Neural cell (in vitro differentiated cells): ENCODE measurements around the gene TFE3. TPM values are rescaled to one million over a fixed set of nuclear protein-coding genes. Genes with fewer than 3 reads are reported as not detected.

Experiments used
- H2AFZ ChIP-seq: fragments of 200-600, 300-800 bp; sonication (generic), shearing (Covaris generic); 2 replicates; pipeline ENCODE4 v1.6.0; 2014; ENCODE audit warnings: low read depth, mild to moderate bottlenecking, antibody characterized with exemption, low read length, moderate library complexity
- H3F3A ChIP-seq: fragments of 200-600 bp; shearing (Covaris generic); 2 replicates; pipeline ENCODE4 v1.6.1; 2016; ENCODE audit warnings: mild to moderate bottlenecking, moderate library complexity, mixed read lengths, antibody characterized with exemption, low read length; ENCODE audit not compliant: insufficient read depth, poor library complexity, severe bottlenecking
- H3K27ac ChIP-seq: fragments of 200-600, 300-800 bp; sonication (generic), shearing (Covaris generic); 2 replicates; pipeline ENCODE4 v1.5.1; 2014; ENCODE audit warnings: mild to moderate bottlenecking, low read length, moderate library complexity
- H3K27me3 ChIP-seq: fragments of 300-800, 200-600 bp; sonication (generic), shearing (Covaris generic); 2 replicates; pipeline ENCODE4 v1.6.0; 2014; ENCODE audit warnings: mild to moderate bottlenecking, low read depth, low read length, moderate library complexity; ENCODE audit not compliant: insufficient read depth
- H3K36me3 ChIP-seq: fragments of 300-800, 200-600 bp; sonication (generic), shearing (Covaris generic); 2 replicates; pipeline ENCODE4 v1.5.1; 2014; ENCODE audit warnings: mild to moderate bottlenecking, antibody characterized with exemption, low read length, moderate library complexity; ENCODE audit not compliant: insufficient read depth
- H3K4me2 ChIP-seq: fragments of 300-800, 200-600 bp; sonication (generic), shearing (Covaris generic); 2 replicates; pipeline ENCODE4 v1.6.0; 2014; ENCODE audit warnings: mild to moderate bottlenecking, low read length
- H3K4me3 ChIP-seq: fragments of 300-800, 200-600 bp; sonication (generic), shearing (Covaris generic); 2 replicates; pipeline ENCODE4 v1.5.1; 2014; ENCODE audit warnings: mild to moderate bottlenecking, low read length, moderate library complexity
- H3K79me2 ChIP-seq: fragments of 200-600 bp; shearing (Covaris generic); replicated peaks from 2 replicates; pipeline ENCODE4 v1.6.0; 2014; ENCODE audit warnings: mild to moderate bottlenecking, low read length, moderate library complexity; ENCODE audit not compliant: insufficient read depth
- H3K9ac ChIP-seq: fragments of 300-800, 200-600 bp; sonication (generic), shearing (Covaris generic); 2 replicates; pipeline ENCODE4 v1.6.1; 2016; ENCODE audit warnings: mild to moderate bottlenecking, low read length, mixed read lengths
- H3K9me2 ChIP-seq: fragments of 200-600 bp; shearing (Covaris generic); 2 replicates; pipeline ENCODE4 v1.6.1; 2016; ENCODE audit warnings: mild to moderate bottlenecking, low read length, mixed read lengths; ENCODE audit not compliant: insufficient read depth
- H3K9me3 ChIP-seq: fragments of 200-600, 300-800 bp; sonication (generic), shearing (Covaris generic); 2 replicates; pipeline ENCODE4 v1.6.1; 2016; ENCODE audit warnings: mild to moderate bottlenecking, mixed run types, low read length, moderate library complexity, mixed read lengths
- H4K20me1 ChIP-seq: fragments of 200-600 bp; shearing (Covaris generic); 2 replicates; pipeline ENCODE4 v1.6.1; 2016; ENCODE audit warnings: mild to moderate bottlenecking, mixed run types; ENCODE audit not compliant: insufficient read depth
- EP300 ChIP-seq: fragments of 450-650 bp; conservative IDR thresholded peaks from 2 replicates; pipeline ENCODE4 v1.6.1; 2014; ENCODE audit warnings: antibody characterized with exemption, mild to moderate bottlenecking, moderate library complexity; ENCODE audit not compliant: poor library complexity, severe bottlenecking
- EZH2 ChIP-seq: fragments of 200-600, 300-800 bp; shearing (Covaris generic), sonication (generic); IDR thresholded peaks from 2 replicates; pipeline ENCODE4 v1.6.1; 2014; ENCODE audit warnings: antibody characterized with exemption, low read length, borderline replicate concordance, mild to moderate bottlenecking; ENCODE audit not compliant: insufficient read depth, poor library complexity, severe bottlenecking
- MXI1 ChIP-seq: fragments of 450-650 bp; conservative IDR thresholded peaks from 2 replicates; pipeline ENCODE4 v1.6.1; 2014; ENCODE audit warnings: antibody characterized with exemption, mild to moderate bottlenecking; ENCODE audit not compliant: poor library complexity, severe bottlenecking
- POLR2AphosphoS5 ChIP-seq: IDR thresholded peaks from 2 replicates; pipeline ENCODE4 v1.6.1; 2012
- RAD21 ChIP-seq: fragments of 450-650 bp; conservative IDR thresholded peaks from 2 replicates; pipeline ENCODE4 v1.6.1; 2014; ENCODE audit warnings: antibody characterized with exemption, mild to moderate bottlenecking, moderate library complexity
- REST ChIP-seq: IDR thresholded peaks from 2 replicates; pipeline ENCODE4 v1.6.1; 2012; ENCODE audit warnings: borderline replicate concordance
- SMC3 ChIP-seq: fragments of 450-650 bp; conservative IDR thresholded peaks from 2 replicates; pipeline ENCODE4 v1.6.1; 2014; ENCODE audit warnings: antibody characterized with exemption, mild to moderate bottlenecking, moderate library complexity; ENCODE audit not compliant: poor library complexity
- TAF1 ChIP-seq: IDR thresholded peaks from 2 replicates; pipeline ENCODE4 v1.6.1; 2012; ENCODE audit warnings: low read depth
- polyA plus RNA-seq: library from polyadenylated mRNA; depleted of rRNA; stranded (reverse); fragments of >200 nt; gene quantifications from 2 replicates; pipeline ENCODE4 v1.2.3, GENCODE V29; 2014
- TF ChIP-seq, protein P1 (sequence below): fragments of 450-650 bp; IDR thresholded peaks from 2 replicates; pipeline ENCODE4 v1.5.1; 2014; ENCODE audit warnings: antibody characterized with exemption, mild to moderate bottlenecking, moderate library complexity; ENCODE audit not compliant: poor library complexity, severe bottlenecking

Gene TFE3
- polyA plus RNA-seq, 1 donor from 2014 or later, result 8.9 TPM

DNA sequence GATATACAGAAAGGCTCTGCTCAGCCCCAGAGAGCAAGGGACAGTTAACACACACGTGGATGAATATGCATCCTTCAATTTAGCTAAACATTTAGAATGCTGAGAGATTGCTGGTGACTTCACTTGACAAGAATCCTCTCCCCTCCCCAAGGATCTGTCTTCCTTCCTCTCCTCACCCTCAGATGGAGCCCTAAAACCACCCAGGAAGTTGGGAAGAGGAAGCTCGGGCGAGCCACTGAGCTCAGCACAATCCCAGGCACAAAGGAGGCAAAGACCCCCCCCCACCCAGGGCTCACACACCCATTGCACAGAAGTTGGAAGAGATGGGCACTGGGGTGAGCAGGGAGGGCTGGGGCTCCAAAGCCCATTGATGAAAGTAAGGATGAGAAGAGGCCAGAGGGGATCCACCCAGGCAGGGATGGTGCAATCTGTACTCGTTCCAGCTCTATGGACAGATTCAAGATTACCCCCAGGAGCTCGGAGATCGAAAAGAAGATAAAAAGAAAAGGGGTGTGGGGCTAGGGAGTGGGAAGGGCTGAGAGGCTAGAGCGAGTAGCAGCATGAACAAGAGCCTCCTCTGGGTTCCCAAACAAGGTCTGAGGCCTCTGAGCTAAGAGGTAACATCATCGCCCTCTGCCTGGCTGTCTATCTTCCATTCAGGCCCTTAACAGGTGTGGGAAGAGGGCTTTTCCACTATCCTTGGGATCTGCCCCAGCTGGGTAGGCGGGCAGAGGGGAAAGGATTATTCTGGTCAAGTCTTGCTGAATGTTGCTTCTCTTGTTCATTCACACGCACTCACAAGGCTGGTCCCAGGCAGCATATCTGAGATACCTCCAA, 1.2 kb downstream of the TFE3 start:
- Histone ChIP-seq H3K9me2 (no peaks in the 10 kb centered on the region), H3K27me3 (no peaks in the 10 kb centered on the region), H3K9me3 (no peaks in the 10 kb centered on the region), H3K9ac (peak overlapping the region; percentile 79), H3K4me2 (peak overlapping the region; percentile 51), H3K79me2 (peaks cover 6% of the 10 kb centered on the region), H3F3A (no peaks in the 10 kb centered on the region), H3K36me3 (no peaks in the 10 kb centered on the region), H2AFZ (no peak overlapping the region), H3K4me3 (peak overlapping the region; percentile 77), H4K20me1 (no peaks in the 10 kb centered on the region), H3K27ac (peak overlapping the region; percentile 74)
- no peak for TF ChIP-seq MXI1
- TF ChIP-seq EP300, result no peak

GRCh38 chrX:49040376-49040955, 2.7 kb downstream of the TFE3 start:
- H4K20me1 ChIP-seq, result no peaks in the 10 kb centered on the region
- H3K9me3 ChIP-seq, result no peaks in the 10 kb centered on the region
- H3K79me2 ChIP-seq, result peaks cover 6% of the 10 kb centered on the region
- no peak overlapping the region for H3K4me2 ChIP-seq
- H3K27ac ChIP-seq, result no peak overlapping the region
- no peaks in the 10 kb centered on the region for H3K36me3 ChIP-seq
- no peak overlapping the region for H2AFZ ChIP-seq
- H3K9me2 ChIP-seq, result no peaks in the 10 kb centered on the region
- TF ChIP-seq SMC3 (no peak), POLR2AphosphoS5 (no peak), TAF1 (no peak), MXI1 (no peak), EZH2 (no peak), EP300 (no peak), RAD21 (no peak), REST (no peak)
- TF ChIP-seq, protein P1, sequence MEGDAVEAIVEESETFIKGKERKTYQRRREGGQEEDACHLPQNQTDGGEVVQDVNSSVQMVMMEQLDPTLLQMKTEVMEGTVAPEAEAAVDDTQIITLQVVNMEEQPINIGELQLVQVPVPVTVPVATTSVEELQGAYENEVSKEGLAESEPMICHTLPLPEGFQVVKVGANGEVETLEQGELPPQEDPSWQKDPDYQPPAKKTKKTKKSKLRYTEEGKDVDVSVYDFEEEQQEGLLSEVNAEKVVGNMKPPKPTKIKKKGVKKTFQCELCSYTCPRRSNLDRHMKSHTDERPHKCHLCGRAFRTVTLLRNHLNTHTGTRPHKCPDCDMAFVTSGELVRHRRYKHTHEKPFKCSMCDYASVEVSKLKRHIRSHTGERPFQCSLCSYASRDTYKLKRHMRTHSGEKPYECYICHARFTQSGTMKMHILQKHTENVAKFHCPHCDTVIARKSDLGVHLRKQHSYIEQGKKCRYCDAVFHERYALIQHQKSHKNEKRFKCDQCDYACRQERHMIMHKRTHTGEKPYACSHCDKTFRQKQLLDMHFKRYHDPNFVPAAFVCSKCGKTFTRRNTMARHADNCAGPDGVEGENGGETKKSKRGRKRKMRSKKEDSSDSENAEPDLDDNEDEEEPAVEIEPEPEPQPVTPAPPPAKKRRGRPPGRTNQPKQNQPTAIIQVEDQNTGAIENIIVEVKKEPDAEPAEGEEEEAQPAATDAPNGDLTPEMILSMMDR, result no peak
- H3F3A ChIP-seq, result no peaks in the 10 kb centered on the region
- no peak overlapping the region for H3K4me3 ChIP-seq
- H3K9ac ChIP-seq, result no peak overlapping the region
- no peaks in the 10 kb centered on the region for H3K27me3 ChIP-seq
